Hepatocyte (in vitro differentiated cells): ENCODE data around the gene CEP128. TPM values are rescaled to one million over a fixed set of nuclear protein-coding genes. Genes with fewer than 3 reads are reported as not detected.

Experiments used
- DNase-seq: peaks from one replicate; pipeline ENCODE4 v3.0.0-alpha.2; 2016; ENCODE audit warnings: low spot score
- H2AFZ ChIP-seq: fragments of 200-600 bp; sonication (generic); 2 replicates; pipeline ENCODE4 v1.6.0; 2016; ENCODE audit warnings: antibody characterized with exemption, mild to moderate bottlenecking
- H3K27ac ChIP-seq: fragments of 200-600 bp; sonication (generic); 2 replicates; pipeline ENCODE4 v1.5.1; 2016; ENCODE audit warnings: mild to moderate bottlenecking
- H3K27me3 ChIP-seq: fragments of 200-600 bp; sonication (generic); 2 replicates; pipeline ENCODE4 v1.6.1; 2016
- H3K36me3 ChIP-seq: fragments of 200-600 bp; sonication (generic); replicated peaks from 2 replicates; pipeline ENCODE4 v1.5.1; 2016; ENCODE audit warnings: low read depth; ENCODE audit not compliant: insufficient read depth
- H3K4me1 ChIP-seq: fragments of 200-600 bp; sonication (generic); 2 replicates; pipeline ENCODE4 v1.5.1; 2016; ENCODE audit warnings: mild to moderate bottlenecking, moderate library complexity; ENCODE audit not compliant: insufficient read depth
- H3K4me2 ChIP-seq: fragments of 200-600 bp; sonication (generic); 2 replicates; pipeline ENCODE4 v1.6.0; 2016
- H3K4me3 ChIP-seq: fragments of 200-600 bp; sonication (generic); 2 replicates; pipeline ENCODE4 v1.5.1; 2016; ENCODE audit warnings: mild to moderate bottlenecking
- H3K79me2 ChIP-seq: fragments of 200-600 bp; sonication (generic); 2 replicates; pipeline ENCODE4 v1.6.0; 2017; ENCODE audit warnings: mild to moderate bottlenecking
- H3K9me2 ChIP-seq: fragments of 200-600 bp; sonication (generic); replicated peaks from 2 replicates; pipeline ENCODE4 v1.6.0; 2017; ENCODE audit warnings: mild to moderate bottlenecking; ENCODE audit not compliant: insufficient read depth
- H3K9me3 ChIP-seq: fragments of 200-600 bp; sonication (generic); 2 replicates; pipeline ENCODE4 v1.5.1; 2016; ENCODE audit warnings: low read depth, mild to moderate bottlenecking
- H4K20me1 ChIP-seq: fragments of 200-600 bp; sonication (generic); 2 replicates; pipeline ENCODE4 v1.6.0; 2016; ENCODE audit warnings: mild to moderate bottlenecking; ENCODE audit not compliant: insufficient read depth, poor library complexity, severe bottlenecking
- CTCF ChIP-seq: fragments of 200-600 bp; sonication (generic); IDR thresholded peaks from 2 replicates; pipeline ENCODE4 v1.5.1; 2016; ENCODE audit warnings: antibody characterized with exemption, mild to moderate bottlenecking; ENCODE audit not compliant: poor library complexity
- EZH2 ChIP-seq: fragments of 200-600 bp; sonication (generic); IDR thresholded peaks from 2 replicates; pipeline ENCODE4 v1.6.1; 2016; ENCODE audit warnings: antibody characterized with exemption, mild to moderate bottlenecking, borderline replicate concordance
- EZH2phosphoT487 ChIP-seq: fragments of 200-600 bp; sonication (generic); IDR thresholded peaks from one replicate; pipeline ENCODE4 v1.6.1; 2018; ENCODE audit warnings: antibody characterized with exemption, mild to moderate bottlenecking, low read depth, moderate library complexity; ENCODE audit not compliant: unreplicated experiment, severe bottlenecking
- WGBS: methylation state at CpG from one replicate; pipeline ENCODE4 v1.1.6; 2016; ENCODE audit warnings: low lambda C conversion rate; ENCODE audit errors: missing lambda C conversion rate; 5-methylcytosine and 5-hydroxymethylcytosine counted together
- polyA plus RNA-seq: library from polyadenylated mRNA; unstranded; fragments of >200 nt; fragmentation: Nextera tagmentation; extraction: Ambion mirVana; gene quantifications from 2 replicates; pipeline ENCODE4 v1.2.1, GENCODE V29; 2016
- total RNA-seq: library from RNA; depleted of rRNA; stranded (reverse); fragments of >200 nt; gene quantifications from 2 replicates; pipeline ENCODE4 v1.2.3, GENCODE V29; 2014

CEP128 gene
- total and polyA plus RNA-seq, 2 experiments from 2014 or later, result 1.4 to 3.6 TPM

DNA sequence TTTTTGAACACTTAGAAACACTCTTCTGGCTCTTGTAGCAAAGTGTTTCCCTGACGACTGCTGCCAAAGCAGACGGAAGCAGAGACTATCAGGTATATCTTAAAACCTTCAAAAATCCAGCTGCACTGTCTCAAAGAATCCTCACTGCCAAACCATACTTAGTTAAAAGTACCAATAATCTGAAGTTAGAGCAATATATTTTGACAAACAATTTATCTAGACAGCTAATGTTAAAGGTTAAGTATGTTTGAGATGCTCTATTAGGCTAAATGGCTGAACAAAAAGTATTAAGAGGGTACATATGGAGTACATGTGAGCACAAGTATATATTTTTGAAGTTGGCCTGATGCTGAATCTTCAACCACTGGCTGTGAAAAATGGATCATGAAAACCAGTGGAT is 398.3 kb downstream of the CEP128 start:
- no peaks in the 10 kb centered on the region for H3K79me2 ChIP-seq
- TF ChIP-seq EZH2 (no peak), CTCF (no peak), EZH2phosphoT487 (no peak)
- no peaks in the 10 kb centered on the region for H3K9me3 ChIP-seq
- H3K4me2 ChIP-seq, result no peak overlapping the region
- WGBS, result 60% methylated on average over 2 of the region's 2 CpGs
- no peaks in the 10 kb centered on the region for H3K9me2 ChIP-seq
- H4K20me1 ChIP-seq, result no peaks in the 10 kb centered on the region
- H3K27ac ChIP-seq, result no peak overlapping the region
- H3K36me3 ChIP-seq, result no peaks in the 10 kb centered on the region
- H3K27me3 ChIP-seq, result no peaks in the 10 kb centered on the region
- H2AFZ ChIP-seq, result no peak overlapping the region
- H3K4me1 ChIP-seq, result no peaks in the 10 kb centered on the region
- DNase-seq, result no peak
- no peak overlapping the region for H3K4me3 ChIP-seq

GRCh38 chr14:80538633-80539375 is 402.7 kb downstream of the CEP128 start:
- TF ChIP-seq CTCF (no peak), EZH2 (no peak), EZH2phosphoT487 (no peak)
- H3K4me2 ChIP-seq, result no peak overlapping the region
- H3K9me2 ChIP-seq, result no peaks in the 10 kb centered on the region
- WGBS, result 90% methylated on average over 7 of the region's 7 CpGs
- peaks cover 4% of the 10 kb centered on the region for H3K4me1 ChIP-seq
- H3K36me3 ChIP-seq, result no peaks in the 10 kb centered on the region
- no peaks in the 10 kb centered on the region for H4K20me1 ChIP-seq
- H3K9me3 ChIP-seq, result no peaks in the 10 kb centered on the region
- no peak overlapping the region for H2AFZ ChIP-seq
- H3K27ac ChIP-seq, result no peak overlapping the region
- H3K27me3 ChIP-seq, result no peaks in the 10 kb centered on the region
- DNase-seq, result no peak
- H3K4me3 ChIP-seq, result no peak overlapping the region
- H3K79me2 ChIP-seq, result no peaks in the 10 kb centered on the region

DNA sequence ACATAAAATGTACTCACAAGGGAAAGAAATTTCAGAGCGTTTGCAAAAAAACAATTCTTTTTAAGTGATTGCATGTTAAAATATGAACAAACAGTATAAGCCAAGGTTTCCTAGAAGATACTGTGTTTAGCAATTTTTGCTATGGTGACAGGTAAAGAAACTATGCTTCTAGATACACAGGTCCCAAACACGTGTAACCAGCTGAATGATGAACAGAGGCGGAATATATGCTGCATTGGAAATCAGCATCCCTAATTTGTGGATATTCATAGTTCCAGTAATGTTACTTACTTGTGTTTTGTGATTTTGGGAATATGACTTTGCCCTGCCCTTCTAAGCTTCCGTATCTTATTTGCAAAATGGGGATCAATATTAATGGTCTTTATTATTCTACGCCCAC is 403.9 kb downstream of the CEP128 start:
- 96% methylated on average over 5 of the region's 5 CpGs for WGBS
- H3K79me2 ChIP-seq, result no peaks in the 10 kb centered on the region
- no peak overlapping the region for H3K4me2 ChIP-seq
- no peak for DNase-seq
- H2AFZ ChIP-seq, result no peak overlapping the region
- TF ChIP-seq CTCF, result no peak
- TF ChIP-seq EZH2phosphoT487, result no peak
- no peak for TF ChIP-seq EZH2
- H3K27me3 ChIP-seq, result no peaks in the 10 kb centered on the region
- no peak overlapping the region for H3K4me3 ChIP-seq
- no peaks in the 10 kb centered on the region for H3K9me3 ChIP-seq
- H3K4me1 ChIP-seq, result peaks cover 4% of the 10 kb centered on the region
- no peak overlapping the region for H3K27ac ChIP-seq
- no peaks in the 10 kb centered on the region for H4K20me1 ChIP-seq
- no peaks in the 10 kb centered on the region for H3K36me3 ChIP-seq
- H3K9me2 ChIP-seq, result no peaks in the 10 kb centered on the region
